HG02981 (cell line): ENCODE measurements around the gene C10orf120.

ENCODE experiments used
- ATAC-seq: cut with Tn5 transposase; IDR thresholded peaks from one replicate; pipeline ENCODE4 v1.9.1; 2021; ENCODE audit warnings: mild to moderate bottlenecking, moderate library complexity; ENCODE audit not compliant: unreplicated experiment

Gene C10orf120

GRCh38 chr10:122662231-122662630, 37.4 kb downstream of the C10orf120 start:
- ATAC-seq, result no peak

DNA sequence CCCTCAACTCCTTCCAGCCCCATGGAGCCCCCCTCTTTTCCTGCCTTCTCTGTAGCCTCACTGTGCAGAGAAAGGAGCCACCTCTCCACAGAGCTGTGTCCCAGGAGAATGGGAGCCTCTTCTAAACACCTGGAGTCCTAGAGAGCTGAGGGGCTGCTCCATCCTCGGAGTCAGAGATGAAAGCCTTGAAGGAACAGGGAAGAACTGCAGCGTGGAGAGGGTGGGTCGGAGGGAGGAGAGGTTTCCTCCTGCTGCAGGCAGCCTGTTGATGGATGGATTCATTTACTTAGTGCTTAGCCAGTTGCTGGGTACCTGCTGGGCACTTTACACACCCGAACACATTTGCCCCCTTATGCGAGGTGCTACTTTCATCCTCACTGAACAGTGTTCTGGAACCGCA, 39.0 kb downstream of the C10orf120 start:
- ATAC-seq, result no peak

DNA sequence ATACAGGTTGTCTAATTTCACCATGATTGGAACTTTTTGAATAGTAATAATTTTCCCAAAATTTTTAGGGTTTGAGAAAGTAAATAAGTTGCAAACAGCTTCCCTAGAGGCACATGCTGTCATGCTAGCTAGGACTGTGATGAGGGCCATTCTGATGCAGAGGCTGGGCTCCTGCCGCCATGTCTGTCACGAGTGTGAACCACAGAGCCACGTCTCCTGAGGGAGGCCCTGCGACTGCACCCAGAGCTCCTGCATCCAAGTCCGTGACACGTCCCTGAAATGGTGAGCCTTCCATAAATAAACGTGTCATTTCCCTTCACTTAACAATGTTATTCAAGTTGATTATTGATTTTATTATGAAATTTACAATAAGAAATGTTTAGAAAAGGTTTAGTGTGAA, 40.0 kb downstream of the C10orf120 start:
- ATAC-seq, result no peak

DNA sequence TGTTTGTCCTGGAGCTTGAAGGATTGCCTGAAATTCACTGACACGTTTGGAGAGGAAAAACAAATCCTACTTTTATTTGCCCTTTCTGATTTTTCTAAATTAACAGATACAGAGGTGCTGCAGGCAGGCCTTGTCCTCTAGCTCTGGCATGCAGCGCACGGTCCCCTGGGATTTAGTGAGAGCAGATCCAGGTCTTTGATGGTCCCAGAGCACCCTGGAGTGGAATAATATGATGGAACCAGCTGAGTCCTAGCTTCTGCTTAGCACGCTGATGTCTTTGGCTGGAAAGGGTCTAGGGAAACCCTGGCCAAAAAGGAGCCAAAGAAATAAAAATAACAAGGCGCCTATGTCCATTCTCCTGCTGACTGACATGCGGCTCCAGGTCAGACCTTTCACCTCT, 40.5 kb downstream of the C10orf120 start:
- ATAC-seq, result no peak

- no peak for ATAC-seq
Measured at GRCh38 chr10:122658356-122659049, 41.1 kb downstream of the C10orf120 start.

DNA sequence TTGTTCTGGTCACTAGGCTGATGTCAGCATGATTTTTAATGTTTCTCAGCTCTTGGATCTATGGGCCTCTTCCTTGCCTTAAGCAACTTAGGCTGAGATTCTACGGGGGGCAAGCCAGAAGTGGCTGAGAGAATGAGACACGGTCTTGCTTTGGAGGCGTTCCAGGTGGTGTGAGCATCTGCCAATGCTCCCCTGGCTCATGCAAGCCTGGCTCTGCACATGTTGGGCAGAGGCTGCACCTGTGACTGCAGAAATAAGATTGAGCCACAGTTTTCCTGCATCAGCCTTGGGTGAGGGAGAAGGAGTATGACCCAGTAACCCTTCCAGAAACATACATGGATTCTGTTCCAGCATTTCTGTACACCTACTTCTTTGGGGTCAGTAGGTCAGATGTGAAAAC, 41.9 kb downstream of the C10orf120 start:
- ATAC-seq, result no peak

- no peak for ATAC-seq
Measured at GRCh38 chr10:122657255-122657654, 42.4 kb downstream of the C10orf120 start.

- no peak for ATAC-seq
Measured at GRCh38 chr10:122656741-122657140, 42.9 kb downstream of the C10orf120 start.

- no peak for ATAC-seq
Measured at GRCh38 chr10:122656308-122656705, 43.3 kb downstream of the C10orf120 start.

GRCh38 chr10:122655524-122656307, 43.9 kb downstream of the C10orf120 start:
- no peak for ATAC-seq

DNA sequence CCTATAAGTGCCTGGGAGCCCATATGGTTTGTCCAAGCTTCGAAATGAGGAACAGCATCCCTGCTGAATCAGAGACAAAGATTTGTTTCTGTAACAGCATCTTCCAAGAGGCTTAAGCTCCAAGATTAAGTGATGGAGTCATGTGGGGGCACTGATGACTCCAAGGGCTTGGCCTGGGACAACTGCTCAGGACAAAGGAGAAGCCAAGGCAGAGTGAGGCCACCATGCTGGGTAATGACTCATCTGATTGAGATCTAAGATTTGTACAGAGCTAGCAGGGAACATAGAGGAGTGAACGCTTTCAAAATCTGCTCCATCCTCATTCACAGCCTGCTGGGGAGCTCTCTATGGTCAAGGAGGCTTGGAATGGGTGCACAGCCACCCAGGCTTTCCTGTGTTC, 49.3 kb downstream of the C10orf120 start:
- no peak for ATAC-seq

DNA sequence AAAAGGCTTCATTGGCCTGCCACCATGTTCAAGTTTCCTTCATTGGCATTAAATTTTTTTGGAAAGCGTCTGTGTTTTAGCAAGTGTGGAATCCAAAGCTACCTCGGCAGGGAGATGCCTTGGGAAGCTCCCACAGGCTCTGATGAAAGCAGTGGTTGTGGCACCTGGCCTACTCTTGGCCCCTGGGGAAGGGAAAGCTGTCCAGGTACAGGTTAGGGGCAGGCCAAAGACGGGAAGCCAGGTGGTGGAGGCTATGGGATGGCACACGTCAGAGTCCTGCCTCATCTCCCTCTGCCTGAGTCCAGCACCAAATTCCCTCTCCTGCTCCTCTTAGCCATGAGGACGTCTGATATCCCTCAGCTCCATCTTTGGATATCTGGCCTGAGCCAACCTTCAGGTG, 49.7 kb downstream of the C10orf120 start:
- no peak for ATAC-seq

DNA sequence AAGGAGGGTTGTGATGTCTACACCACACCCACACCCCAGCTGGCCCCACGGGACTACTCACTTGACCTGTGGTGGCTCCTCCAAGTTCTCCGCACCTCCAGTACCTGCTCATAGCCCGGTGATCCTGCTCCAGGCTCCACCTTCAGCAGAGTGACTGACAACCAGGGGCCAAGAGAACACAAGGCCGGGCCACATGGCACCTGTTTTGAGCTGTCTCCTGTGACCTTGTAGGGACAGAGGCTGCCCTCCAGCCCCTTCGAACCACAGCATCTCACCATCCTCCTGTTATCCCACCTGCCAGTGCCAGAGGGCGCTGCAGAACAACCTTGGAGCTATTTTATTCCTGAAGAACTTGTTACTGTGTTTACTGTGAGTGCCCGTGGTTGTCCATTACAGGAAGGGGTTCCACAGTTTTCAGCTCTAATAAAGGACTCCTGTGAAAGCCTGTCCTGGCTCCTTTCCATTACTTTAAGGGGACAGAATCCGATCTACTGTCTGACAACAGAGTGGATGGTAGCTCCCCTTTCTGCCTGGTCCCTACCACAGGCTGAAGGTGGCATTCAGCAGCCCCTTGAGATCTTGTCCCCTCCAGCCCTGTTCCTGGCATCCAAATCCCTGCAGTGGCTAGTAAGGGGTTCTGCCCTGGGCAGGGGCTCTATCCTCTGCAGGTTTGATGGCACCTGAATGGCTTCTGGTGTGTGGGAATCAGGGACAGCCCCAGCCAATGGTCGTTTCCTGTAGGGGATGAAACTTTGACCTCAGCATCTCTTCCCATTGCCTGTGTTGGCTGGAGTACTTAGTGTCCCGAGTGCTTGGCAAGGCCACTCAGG, 50.8 kb downstream of the C10orf120 start:
- no peak for ATAC-seq
